Stimulated activated CD4-positive, alpha-beta T cell treated with anti-CD3 and anti-CD28 coated beads, Interleukin-4, amount 100 ng/mL, for 4 hours (primary cell): ENCODE measurements around the gene SORD.
"Not testable (repeated sequence)": the region's sequence is repeated elsewhere in the genome, so short reads cannot be mapped to it uniquely, and the experiment has no call there.

Source experiments
- DNase-seq, 2 experiments: peaks; one replicate each; pipeline ENCODE4 v3.0.0-alpha.2; 2020

Gene SORD

GRCh38 chr15:45022871-45023658 lies at the start of gene SORD:
Gene SORD (plus strand): TSS chr15:45023195. CDS start chr15:45023284, 89 bp downstream.
- peak; percentile 90 to 97 for DNase-seq

DNA sequence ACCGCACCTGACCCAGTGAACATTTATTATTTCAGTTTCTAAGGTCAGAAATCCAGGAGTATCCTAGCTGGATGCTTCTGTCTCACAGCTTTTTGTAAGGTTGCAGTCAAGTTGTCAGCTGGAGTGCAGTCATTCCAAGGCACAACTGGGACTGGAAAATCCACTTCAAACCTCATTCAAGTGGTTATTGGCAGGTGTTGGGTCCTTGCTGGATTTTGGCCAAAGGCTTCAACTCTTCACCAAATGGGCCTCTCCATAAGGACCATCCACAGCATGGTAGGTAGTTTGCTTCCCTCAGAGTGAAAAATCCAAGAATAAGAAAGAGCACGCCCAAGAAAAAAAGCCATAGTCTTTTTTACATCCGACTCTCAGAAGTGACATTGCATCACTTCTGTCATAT lies 46.8 kb upstream of the SORD start:
- DNase-seq: not testable (repeated sequence)

DNA sequence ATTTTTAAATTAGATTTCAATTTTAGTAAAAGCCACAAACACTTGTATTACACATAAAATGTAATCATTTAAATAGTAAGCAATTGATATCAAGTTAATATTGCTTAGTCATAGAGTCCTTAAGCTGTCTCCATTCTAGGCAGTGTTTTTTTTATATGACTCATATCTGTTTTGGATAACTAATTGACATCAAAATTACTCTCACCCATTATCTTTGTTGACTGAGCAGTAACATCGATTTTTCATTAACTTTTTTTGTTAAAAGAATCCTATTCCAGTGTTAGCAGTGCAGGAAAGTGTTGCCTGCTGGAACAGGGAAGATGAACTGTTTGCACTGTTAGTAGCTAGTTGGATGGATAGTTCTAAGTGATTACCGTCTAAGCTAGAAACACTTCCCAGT lies 45.2 kb upstream of the SORD start:
- DNase-seq: not testable (repeated sequence)

DNA sequence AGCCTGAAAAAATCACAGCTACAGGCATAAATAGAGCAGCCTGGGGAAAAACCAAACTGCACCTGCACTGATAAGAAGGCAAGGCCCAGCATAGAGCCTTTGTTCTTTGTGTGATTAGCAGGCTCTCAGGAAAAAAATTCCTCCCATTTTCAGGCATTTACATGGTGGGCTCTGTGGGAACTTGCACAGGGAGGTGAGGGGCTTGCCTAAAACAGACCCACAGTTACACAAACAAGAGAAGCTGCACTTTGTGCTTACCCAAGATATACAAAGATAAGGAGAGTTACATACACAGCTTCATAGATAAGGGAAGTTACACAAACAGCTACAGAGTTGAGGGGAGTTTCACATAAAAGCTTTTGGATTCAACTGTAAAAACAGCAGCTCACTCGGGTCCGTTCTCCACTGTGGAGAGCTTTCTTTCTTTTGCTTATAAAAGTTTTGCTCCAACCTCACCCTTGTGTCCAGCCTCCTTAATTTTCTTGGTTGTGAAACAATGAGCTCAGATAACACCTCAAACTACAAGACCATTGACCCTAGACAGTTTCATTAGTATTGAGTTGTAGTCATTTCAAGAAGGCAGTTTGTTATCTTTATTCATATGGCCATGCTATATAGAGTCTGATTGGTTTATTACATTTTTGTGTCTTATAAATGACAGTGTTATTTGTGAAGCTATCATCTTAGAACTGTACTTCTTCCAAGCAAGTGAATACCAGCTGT lies 43.2 kb upstream of the SORD start:
- not testable (repeated sequence) for DNase-seq

DNA sequence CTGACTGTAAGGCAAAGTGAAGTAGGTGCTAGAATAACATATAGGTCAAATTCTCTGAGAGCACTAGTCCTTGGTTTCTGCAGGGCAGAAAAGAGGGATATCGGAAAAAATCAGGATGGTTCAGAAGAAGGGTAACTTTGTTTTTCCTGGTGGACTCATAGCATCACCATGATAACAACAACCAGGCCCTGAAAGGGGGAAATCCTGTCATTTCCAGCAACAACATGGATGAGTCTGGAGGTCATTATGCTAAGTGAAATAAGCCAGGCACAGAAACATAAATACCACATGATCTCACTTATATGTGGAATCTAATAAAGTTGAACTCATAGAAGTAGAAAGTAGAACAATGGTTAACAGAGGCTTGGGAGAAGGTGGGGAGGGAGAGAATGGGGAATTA lies 38.9 kb upstream of the SORD start:
- DNase-seq: not testable (repeated sequence)

GRCh38 chr15:44986346-44987055 lies 36.5 kb upstream of the SORD start:
- not testable (repeated sequence) for DNase-seq

GRCh38 chr15:44987711-44988110 lies 35.3 kb upstream of the SORD start:
- not testable (repeated sequence) for DNase-seq

DNA sequence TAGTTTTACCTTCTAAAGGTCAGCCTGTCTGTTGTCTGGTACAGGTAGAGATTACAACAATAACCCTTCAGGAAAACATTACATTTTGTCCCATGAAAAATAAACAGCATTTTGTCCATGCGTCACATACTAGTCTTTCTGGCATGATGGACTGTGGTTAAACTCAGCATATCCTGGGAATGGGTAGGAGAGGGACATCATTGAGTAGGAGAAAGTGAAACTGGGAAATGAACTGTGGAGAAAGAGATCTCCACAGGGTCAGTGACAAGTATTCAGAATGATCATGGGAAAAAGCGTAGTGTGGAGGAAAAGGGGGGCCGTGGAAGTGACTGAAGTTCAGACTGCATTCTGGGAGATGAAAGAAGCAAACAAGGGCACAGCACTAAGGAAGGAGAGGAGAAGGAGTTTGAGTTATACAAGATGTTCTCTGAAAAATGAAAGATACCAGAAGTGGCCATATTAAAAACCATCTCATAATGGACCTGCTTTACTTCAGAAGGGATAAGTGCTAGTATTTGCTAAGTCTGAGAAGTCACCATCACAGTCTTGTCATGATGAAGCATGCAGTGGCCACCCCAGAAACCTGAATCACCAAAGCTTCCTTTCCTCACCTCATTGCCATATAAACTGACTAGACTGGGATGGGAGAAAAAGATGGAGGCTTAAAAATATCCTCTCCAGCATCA lies 34.7 kb upstream of the SORD start:
- DNase-seq: not testable (repeated sequence)

- not testable (repeated sequence) for DNase-seq
These were observed 34.1 kb upstream of the SORD start for GRCh38 chr15:44988870-44989219.

GRCh38 chr15:44997632-44998031 lies 25.4 kb upstream of the SORD start:
- not testable (repeated sequence) for DNase-seq

GRCh38 chr15:44999105-44999504 lies 23.9 kb upstream of the SORD start:
- no peak for DNase-seq

DNA sequence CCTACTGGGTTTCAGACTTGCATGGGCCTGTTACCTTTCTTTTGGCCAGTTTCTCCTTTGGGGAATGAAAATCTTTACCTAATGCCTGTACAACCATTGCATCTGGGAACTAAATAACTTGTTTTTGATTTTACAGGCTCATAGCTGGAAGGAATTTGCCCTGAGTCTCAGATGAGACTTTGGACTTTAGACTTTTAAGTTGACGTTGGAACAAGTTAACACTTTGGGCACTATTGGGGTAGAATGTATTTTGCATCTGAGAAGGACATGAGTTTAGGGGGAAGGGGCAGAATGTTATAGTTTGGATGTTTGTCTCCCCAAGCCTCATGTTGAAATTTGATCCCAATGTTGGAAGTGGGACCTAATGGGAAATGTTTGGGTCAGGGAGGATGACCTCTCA lies 21.8 kb upstream of the SORD start:
- DNase-seq: not testable (repeated sequence)

DNA sequence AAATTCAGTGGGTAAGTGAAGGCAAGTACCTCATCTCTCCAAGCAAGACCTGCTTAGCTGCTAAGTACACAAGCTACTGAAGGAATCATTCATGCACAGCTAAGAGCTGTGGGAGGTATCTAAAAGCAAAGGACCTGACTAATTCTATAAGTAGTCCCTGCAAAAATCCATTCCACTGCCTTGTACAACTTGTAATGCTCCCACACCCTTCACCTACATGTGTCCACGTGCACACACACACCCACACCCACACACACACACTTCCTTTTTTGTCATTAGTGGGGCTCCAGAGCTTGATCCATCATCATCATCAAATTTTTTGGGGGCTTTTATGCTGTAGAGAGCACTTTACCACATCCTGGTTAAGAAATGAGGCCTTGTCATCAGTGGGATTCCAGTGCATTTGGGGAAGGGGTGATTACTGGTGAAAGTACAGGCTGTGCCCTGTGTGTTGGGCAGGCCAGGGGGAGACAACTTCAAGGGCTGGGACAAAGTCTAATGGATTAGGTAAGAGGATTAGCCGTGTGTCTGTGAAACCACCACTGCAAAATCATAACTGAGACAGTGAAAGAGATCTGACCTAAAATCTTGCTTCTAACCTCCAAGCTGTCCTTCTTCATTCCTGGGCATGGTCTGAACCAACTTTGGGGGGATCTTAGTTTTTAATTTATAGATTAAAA lies 19.1 kb upstream of the SORD start:
- not testable (repeated sequence) for DNase-seq

- not testable (repeated sequence) for DNase-seq
These were observed 18.3 kb upstream of the SORD start for GRCh38 chr15:45004590-45005175.

DNA sequence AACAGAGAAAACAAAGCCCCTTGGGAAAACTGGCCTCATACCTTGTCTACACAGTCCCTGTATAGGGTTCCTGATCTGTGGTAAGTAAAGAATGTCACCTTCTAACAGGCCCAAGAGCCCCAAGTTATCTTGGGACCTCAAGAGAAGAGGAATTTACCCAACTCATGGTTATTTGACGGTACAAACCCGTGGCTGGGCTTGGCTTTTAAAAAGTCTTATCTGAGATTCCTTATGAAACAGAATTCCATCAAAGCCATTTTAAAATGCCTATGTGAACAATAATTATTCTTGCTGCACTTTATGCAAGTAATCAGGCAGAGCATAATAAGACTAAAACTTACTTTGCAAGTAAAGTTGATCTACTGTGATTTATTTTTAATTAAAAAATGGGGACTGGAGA lies 13.9 kb upstream of the SORD start:
- no peak for DNase-seq

DNA sequence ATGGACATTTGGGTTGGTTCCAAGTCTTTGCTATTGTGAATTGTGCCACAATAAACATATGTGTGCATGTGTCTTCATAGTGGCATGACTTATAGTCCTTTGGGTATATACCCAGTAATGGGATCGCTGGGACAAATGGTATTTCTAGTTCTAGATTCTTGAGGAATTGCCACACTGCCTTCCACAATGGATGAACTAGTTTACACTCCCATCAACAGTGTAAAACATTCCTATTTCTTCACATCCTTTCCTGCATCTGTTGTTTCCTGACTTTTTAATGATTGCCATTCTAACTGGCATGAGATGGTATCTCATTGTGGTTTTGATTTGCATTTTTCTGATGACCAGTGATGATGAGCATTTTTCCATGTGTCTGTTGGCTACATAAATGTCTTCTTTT lies 7.9 kb upstream of the SORD start:
- DNase-seq: not testable (repeated sequence)

GRCh38 chr15:45020222-45020900 lies 2.6 kb upstream of the SORD start:
- DNase-seq: not testable (repeated sequence)

DNA sequence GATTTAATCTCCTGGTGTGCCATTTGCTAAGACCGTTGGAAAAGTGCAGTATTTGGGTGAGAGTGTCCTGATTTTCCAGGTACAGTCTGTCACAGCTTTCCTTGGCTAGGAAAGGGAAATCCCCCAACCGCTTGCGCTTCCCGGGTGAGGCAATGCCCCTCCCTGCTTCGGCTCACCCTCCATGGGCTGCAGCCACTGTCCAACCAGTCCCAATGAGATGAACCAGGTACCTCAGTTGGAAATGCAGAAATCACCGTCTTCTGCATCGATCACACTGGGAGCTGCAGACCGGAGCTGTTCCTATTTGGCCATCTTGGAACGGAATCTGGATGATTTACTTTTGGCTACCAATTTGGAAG lies 2.1 kb upstream of the SORD start:
- not testable (repeated sequence) for DNase-seq

- no peak for DNase-seq
These were observed 1.6 kb upstream of the SORD start for GRCh38 chr15:45021348-45021747.

DNA sequence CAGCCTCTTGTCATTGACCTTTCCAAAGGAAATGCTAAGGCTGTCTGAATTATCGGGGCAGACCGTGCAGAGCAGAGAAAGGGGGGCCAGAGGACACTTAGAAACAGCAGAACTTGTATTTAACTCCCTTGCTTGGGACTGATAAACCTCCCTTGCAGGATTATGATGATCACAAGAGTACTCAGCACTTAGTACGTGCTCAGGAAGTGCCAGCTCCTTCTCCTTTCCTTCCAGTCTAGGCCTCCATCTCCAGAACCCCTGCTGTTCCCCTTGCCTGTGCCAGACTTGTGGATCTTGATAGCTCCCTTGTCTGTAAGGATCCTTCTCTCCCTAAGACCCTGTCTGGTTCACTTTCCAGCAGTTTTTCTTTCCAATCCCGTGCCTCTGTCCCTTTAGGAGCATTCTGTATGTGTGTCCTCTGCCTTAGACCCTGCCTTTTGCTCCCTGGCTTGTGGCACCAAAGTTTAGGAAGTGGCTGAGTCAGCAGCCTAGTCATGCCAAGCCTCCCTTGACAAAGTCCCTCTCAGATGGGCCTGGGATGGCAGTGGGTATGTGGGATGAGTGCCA lies 747 bp downstream of the SORD start:
- no peak for DNase-seq

GRCh38 chr15:45024649-45025048 lies 1.7 kb downstream of the SORD start:
- not testable (repeated sequence) for DNase-seq
